ENCODE results near the gene MAP3K5. TPM values are rescaled to one million over a fixed set of nuclear protein-coding genes. Genes with fewer than 3 reads are reported as not detected.

The MAP3K5 gene
- total and polyA plus RNA-seq, 2 donors (not counting 1 experiment from before 2014, with no cell fraction given): 10.9 to 62.6 TPM

DNA sequence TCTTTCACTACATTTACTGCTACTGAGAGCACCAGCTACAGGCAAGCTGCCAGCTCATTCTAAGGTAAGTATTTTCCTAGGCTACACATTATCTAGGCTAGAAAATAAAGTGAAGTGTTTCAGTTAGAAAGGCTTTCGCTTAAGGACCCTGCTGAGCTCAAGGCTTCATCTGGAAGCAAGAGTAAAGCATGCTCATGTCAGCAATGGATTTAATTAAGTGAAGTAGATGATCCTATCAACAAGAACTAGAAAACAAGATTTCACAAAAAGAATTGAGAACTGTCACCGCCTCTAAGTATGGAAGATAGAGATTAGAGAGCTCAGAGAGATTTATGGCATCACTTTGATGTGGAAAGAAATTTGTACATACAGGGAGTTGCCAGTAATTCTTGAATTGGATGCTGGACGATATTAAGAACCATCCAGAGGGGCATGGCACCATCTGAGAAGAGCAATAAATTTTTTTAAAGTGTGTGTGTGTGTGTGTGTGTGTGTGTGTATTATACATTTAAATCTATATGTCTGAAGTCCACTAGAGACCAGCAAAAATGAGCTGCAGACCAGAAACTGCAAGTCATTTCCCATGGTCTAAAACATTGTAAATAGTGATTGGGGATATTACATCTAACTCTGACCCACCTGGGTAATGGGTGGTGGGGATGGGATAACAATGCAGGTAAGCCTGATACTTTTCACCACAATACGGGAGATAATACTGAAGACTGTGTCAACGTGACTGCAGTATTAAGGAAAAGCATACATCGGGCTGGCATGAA lies 136.8 kb downstream of the MAP3K5 start:
- no peaks in the 10 kb centered on the region for H3K27me3 ChIP-seq (ENCODE audit: control insufficient read depth, insufficient read depth, low read length)
- H4K20me1 ChIP-seq (ENCODE audit: control insufficient read depth, extremely low read depth, insufficient read depth, low read length): no peaks in the 10 kb centered on the region
- no peak overlapping the region for H3K27ac ChIP-seq (ENCODE audit: insufficient read depth, low read length)
- no peak overlapping the region for H3K4me3 ChIP-seq (replicated peaks in 1 of 4; ENCODE audit: control extremely low read depth in 1 of 4, insufficient read depth in 1 of 4, low read depth in 3 of 4, low read length in 4 of 4)
- no peaks in the 10 kb centered on the region for H3K9me3 ChIP-seq (ENCODE audit: control insufficient read depth, insufficient read depth, low read depth, low read length)
- H3K36me3 ChIP-seq (ENCODE audit: control insufficient read depth, insufficient read depth, low read length): no peaks in the 10 kb centered on the region
- TF ChIP-seq, protein P1, sequence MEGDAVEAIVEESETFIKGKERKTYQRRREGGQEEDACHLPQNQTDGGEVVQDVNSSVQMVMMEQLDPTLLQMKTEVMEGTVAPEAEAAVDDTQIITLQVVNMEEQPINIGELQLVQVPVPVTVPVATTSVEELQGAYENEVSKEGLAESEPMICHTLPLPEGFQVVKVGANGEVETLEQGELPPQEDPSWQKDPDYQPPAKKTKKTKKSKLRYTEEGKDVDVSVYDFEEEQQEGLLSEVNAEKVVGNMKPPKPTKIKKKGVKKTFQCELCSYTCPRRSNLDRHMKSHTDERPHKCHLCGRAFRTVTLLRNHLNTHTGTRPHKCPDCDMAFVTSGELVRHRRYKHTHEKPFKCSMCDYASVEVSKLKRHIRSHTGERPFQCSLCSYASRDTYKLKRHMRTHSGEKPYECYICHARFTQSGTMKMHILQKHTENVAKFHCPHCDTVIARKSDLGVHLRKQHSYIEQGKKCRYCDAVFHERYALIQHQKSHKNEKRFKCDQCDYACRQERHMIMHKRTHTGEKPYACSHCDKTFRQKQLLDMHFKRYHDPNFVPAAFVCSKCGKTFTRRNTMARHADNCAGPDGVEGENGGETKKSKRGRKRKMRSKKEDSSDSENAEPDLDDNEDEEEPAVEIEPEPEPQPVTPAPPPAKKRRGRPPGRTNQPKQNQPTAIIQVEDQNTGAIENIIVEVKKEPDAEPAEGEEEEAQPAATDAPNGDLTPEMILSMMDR (conservative IDR thresholded peaks at IDR 0.05 in 1 of 2, IDR thresholded peaks at IDR 0.05 in 1 of 2; ENCODE audit: low read depth in 1 of 2, low read length in 2 of 2): no peak
- TF ChIP-seq EZH2 (IDR thresholded peaks at IDR 0.05; ENCODE audit: low read length, missing control alignments): no peak
- no peaks in the 10 kb centered on the region for H3K79me2 ChIP-seq (ENCODE audit: control insufficient read depth, insufficient read depth, low read length)
- H3K9ac ChIP-seq (ENCODE audit: insufficient read depth, low read length): no peak overlapping the region
- no peak for DNase-seq (ENCODE audit: low read depth in 2 of 2)
- no peak overlapping the region for H2AFZ ChIP-seq (ENCODE audit: low read length)
- no peaks in the 10 kb centered on the region for H3K4me1 ChIP-seq (ENCODE audit: control insufficient read depth, extremely low read depth, insufficient read depth, low read length)
- no peak overlapping the region for H3K4me2 ChIP-seq (ENCODE audit: extremely low read depth, insufficient read depth, low read length)

DNA sequence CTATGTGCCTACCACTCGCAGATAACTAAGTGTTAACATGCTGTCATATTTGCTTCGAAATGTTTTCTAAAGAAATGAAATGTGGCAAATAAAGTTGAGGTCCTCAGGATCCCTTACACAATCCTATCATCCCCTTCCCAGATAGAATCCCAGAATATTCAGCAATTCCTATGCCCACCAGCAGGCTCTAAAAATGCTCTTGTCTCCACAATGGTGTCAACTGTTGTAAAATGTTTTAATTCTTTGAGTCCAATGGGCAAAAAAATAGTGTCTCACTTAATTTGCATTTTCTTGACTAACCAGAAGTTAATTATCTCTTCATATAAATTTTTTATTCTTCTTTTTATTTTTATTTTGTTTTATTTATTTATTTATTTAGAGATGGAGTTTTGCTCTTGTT lies 138.2 kb downstream of the MAP3K5 start:
- Histone ChIP-seq H3K79me2 (ENCODE audit: control insufficient read depth, insufficient read depth, low read length) (no peaks in the 10 kb centered on the region), H3K27me3 (ENCODE audit: control insufficient read depth, insufficient read depth, low read length) (no peaks in the 10 kb centered on the region), H3K4me3 (replicated peaks in 1 of 4; ENCODE audit: control extremely low read depth in 1 of 4, insufficient read depth in 1 of 4, low read depth in 3 of 4, low read length in 4 of 4) (no peak overlapping the region), H3K9me3 (ENCODE audit: control insufficient read depth, insufficient read depth, low read depth, low read length) (no peaks in the 10 kb centered on the region), H4K20me1 (ENCODE audit: control insufficient read depth, extremely low read depth, insufficient read depth, low read length) (no peaks in the 10 kb centered on the region), H3K4me2 (ENCODE audit: extremely low read depth, insufficient read depth, low read length) (no peak overlapping the region), H3K4me1 (ENCODE audit: control insufficient read depth, extremely low read depth, insufficient read depth, low read length) (no peaks in the 10 kb centered on the region), H3K36me3 (ENCODE audit: control insufficient read depth, insufficient read depth, low read length) (no peaks in the 10 kb centered on the region), H3K27ac (ENCODE audit: insufficient read depth, low read length) (no peak overlapping the region), H3K9ac (ENCODE audit: insufficient read depth, low read length) (no peak overlapping the region), H2AFZ (ENCODE audit: low read length) (no peak overlapping the region)
- DNase-seq (ENCODE audit: low read depth in 2 of 2): no peak
- TF ChIP-seq EZH2 (IDR thresholded peaks at IDR 0.05; ENCODE audit: low read length, missing control alignments): no peak
- TF ChIP-seq, protein P1 (conservative IDR thresholded peaks at IDR 0.05 in 1 of 2, IDR thresholded peaks at IDR 0.05 in 1 of 2; ENCODE audit: low read depth in 1 of 2, low read length in 2 of 2): peak in 1 of 2 donors; percentile 24

DNA sequence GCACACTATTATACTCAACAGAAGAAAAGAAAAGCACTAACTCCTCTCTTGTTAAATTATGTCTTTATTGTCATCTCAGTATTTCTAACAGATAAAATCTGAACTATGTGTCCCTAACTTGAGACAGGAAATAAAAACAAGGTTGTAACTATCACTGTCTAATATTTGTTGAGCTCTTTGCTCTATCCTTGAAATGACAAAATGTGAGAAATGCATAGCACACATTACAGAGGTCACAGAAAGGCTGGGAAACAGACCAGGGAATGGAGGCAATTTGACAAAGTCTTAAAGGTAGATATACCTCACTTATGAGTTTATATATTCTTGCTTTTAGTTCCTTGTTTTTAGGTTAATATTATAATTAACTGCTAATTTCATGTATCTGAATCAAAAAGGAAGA lies 139.6 kb downstream of the MAP3K5 start:
- no peak overlapping the region for H3K9ac ChIP-seq (ENCODE audit: insufficient read depth, low read length)
- no peak overlapping the region for H2AFZ ChIP-seq (ENCODE audit: low read length)
- no peaks in the 10 kb centered on the region for H3K36me3 ChIP-seq (ENCODE audit: control insufficient read depth, insufficient read depth, low read length)
- H3K27me3 ChIP-seq (ENCODE audit: control insufficient read depth, insufficient read depth, low read length): no peaks in the 10 kb centered on the region
- H3K9me3 ChIP-seq (ENCODE audit: control insufficient read depth, insufficient read depth, low read depth, low read length): no peaks in the 10 kb centered on the region
- no peaks in the 10 kb centered on the region for H3K79me2 ChIP-seq (ENCODE audit: control insufficient read depth, insufficient read depth, low read length)
- H3K4me1 ChIP-seq (ENCODE audit: control insufficient read depth, extremely low read depth, insufficient read depth, low read length): peaks cover 3% of the 10 kb centered on the region
- no peak overlapping the region for H3K4me2 ChIP-seq (ENCODE audit: extremely low read depth, insufficient read depth, low read length)
- no peak overlapping the region for H3K4me3 ChIP-seq (replicated peaks in 1 of 4; ENCODE audit: control extremely low read depth in 1 of 4, insufficient read depth in 1 of 4, low read depth in 3 of 4, low read length in 4 of 4)
- no peaks in the 10 kb centered on the region for H4K20me1 ChIP-seq (ENCODE audit: control insufficient read depth, extremely low read depth, insufficient read depth, low read length)
- TF ChIP-seq EZH2 (IDR thresholded peaks at IDR 0.05; ENCODE audit: low read length, missing control alignments): no peak
- no peak overlapping the region for H3K27ac ChIP-seq (ENCODE audit: insufficient read depth, low read length)
- no peak for DNase-seq (ENCODE audit: low read depth in 2 of 2)
